ENCODE results near the gene SEC14L1.

SEC14L1 gene

GRCh38 chr17:77231076-77231871 lies 90.5 kb downstream of the SEC14L1 start:
- in situ Hi-C loops (cut with HindIII; ENCODE audit: low sequenced_read_pairs): no loop called here

GRCh38 chr17:77233127-77233526 lies 92.4 kb downstream of the SEC14L1 start:
- in situ Hi-C loops (cut with HindIII; ENCODE audit: low sequenced_read_pairs): no loop called here

DNA sequence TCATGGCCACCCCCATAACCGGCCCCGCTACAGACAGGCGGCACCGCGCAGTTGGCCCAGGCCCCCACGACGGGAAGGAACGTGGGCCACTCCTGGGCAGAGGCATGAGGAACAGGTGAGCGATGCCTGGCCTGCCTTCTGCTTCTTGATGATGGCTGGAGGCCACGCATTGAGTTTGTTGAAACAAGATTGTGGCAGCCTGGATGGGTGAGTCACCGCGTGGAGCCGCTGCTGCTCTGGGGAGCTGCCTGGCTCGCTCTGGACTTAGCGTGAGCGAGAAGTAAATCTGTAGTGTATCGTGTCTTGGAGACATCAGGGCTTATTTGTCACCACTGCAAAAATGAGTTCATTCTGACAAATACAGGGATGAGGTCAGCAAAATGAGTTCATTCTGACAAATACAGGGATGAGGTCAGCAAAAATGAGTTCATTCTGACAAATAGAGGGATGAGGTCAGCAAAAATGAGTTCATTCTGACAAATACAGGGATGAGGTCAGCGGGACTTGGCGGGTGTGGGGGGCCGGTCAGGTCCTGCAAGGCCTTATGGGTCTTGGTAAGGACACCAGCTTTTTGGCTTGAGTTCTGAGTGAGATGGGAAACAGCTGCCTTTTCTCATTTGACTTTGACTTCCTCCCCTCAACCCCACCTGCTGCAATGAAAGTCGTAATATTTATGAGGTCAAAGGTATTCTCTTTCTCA lies 93.0 kb downstream of the SEC14L1 start:
- in situ Hi-C loops (cut with HindIII; ENCODE audit: low sequenced_read_pairs): no loop called here

- in situ Hi-C loops (cut with HindIII; ENCODE audit: low sequenced_read_pairs): no loop called here
Observed at GRCh38 chr17:77234695-77235094, 93.9 kb downstream of the SEC14L1 start.

DNA sequence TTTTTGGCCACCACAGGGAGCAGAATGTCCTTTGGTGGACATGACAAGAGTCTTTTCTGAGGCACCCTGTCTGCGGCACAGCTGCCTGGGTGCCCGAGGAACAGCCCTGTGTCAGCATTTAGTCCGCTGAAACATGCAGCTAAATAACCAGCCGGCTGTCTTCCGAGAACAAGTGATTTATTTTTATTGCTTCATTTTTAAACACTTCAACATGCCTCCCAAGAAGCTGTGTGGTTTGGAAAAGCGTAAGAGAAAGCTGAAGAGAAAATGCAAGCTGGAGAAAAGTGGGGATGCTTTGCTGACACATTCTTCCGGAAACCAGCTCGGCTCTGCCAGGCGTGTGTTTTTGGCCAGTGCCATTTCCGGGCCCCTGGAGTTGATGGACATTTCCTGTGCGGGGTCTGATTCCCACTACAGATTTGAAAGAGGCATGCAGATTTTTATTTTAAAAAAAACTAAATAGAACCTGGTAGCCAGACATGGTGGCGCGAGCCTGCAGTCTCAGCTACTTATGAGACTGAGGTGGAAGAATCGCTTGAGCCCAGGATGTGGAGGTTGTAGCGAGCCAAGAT lies 94.7 kb downstream of the SEC14L1 start:
- in situ Hi-C loops (cut with HindIII; ENCODE audit: low sequenced_read_pairs): no loop called here

DNA sequence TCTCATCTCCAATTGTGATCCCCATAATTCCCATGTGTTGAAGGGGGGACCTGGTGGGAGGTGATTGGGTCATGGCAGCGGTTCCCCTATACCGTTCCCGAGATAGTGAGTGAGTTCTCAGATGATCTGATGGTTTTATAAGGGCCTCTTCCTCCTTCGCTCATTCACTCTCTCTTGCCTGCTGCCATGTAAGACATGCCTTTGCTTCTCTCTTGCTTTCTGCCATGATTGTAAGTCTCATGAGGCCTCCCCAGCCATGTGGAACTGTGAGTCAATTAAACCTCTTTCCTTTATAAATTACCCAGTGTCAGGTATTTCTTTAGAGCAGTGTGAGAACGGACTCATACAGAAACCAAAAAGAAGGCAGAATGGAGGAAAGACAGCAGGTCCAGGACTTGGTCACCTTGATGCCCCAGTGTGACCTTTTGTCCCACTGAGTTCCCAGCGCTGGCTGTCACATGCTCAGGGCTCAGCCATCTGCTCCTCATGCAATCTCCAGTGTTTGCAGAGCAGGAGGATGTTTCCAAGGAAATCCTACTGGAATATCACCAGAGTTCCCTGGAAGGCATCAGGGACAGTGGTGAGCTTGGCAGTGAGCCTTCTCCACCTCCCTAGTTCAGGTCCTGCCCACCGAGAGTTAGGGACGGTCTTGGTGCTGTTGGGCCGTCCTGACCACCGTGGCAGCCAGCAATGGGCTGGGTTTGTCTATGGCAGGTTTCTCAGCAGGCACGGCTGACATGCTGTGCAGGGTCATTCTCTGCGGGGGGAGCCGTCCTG lies 96.7 kb downstream of the SEC14L1 start:
- in situ Hi-C loops (cut with HindIII; ENCODE audit: low sequenced_read_pairs): no loop called here

DNA sequence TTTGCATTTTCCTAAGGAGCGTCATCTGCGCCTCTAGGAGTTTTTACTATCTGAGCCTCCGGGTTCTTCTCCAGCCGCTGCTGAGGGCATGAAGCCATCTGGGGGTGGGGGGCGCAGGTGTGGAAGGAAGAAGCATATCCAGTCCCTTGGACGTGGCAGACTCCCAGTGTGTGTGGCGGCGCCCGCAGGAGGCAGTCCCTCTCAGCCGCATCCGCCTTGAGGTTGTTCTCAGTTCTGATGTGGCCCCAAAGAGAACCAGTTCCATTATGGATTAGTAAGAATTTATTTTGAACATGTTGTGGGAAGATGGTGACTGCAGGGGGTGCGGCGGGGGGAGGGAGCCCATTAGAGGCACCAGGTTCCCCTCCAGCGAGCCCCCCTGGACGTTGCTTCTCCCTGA lies 100.2 kb downstream of the SEC14L1 start:
- in situ Hi-C loops (cut with HindIII; ENCODE audit: low sequenced_read_pairs): no loop called here

- in situ Hi-C loops (cut with HindIII; ENCODE audit: low sequenced_read_pairs): no loop called here
Observed at GRCh38 chr17:77242118-77242851, 101.5 kb downstream of the SEC14L1 start.

DNA sequence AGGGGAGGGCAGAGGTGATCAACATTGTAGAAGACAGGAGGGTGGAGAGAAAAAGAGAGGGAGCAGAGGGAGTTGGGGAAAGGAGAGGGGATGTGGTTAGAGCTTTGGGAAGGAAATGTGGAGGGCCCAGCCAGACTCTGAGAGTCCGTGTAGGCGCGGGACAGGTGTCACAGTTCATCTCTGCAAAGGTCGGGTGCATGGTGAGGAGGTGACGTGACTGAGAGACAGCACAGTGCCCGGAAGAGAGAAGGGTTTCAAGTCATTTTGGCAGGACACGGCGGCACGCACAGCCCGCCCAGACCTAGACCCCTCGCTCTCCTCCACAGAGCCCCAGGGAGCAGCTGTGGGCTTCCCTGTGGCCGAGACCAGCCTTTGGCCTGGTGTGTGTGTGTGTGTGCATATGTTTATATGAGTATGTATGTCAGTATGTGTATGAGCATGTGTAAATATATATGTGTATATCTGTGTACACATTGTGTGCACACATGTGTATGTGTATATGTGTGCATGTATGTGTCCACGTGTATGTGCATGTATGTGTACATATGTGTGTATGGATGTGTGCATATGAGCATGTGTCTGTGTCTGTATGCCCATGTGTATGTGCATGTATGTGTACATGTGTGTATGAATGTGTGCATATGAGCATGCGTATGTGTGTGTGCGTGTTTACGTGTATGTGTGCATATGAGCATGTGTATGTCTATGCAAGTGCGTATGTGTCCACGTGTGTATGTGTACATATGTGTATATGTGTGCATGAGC lies 104.6 kb downstream of the SEC14L1 start:
- in situ Hi-C loops (cut with HindIII; ENCODE audit: low sequenced_read_pairs): no loop called here

DNA sequence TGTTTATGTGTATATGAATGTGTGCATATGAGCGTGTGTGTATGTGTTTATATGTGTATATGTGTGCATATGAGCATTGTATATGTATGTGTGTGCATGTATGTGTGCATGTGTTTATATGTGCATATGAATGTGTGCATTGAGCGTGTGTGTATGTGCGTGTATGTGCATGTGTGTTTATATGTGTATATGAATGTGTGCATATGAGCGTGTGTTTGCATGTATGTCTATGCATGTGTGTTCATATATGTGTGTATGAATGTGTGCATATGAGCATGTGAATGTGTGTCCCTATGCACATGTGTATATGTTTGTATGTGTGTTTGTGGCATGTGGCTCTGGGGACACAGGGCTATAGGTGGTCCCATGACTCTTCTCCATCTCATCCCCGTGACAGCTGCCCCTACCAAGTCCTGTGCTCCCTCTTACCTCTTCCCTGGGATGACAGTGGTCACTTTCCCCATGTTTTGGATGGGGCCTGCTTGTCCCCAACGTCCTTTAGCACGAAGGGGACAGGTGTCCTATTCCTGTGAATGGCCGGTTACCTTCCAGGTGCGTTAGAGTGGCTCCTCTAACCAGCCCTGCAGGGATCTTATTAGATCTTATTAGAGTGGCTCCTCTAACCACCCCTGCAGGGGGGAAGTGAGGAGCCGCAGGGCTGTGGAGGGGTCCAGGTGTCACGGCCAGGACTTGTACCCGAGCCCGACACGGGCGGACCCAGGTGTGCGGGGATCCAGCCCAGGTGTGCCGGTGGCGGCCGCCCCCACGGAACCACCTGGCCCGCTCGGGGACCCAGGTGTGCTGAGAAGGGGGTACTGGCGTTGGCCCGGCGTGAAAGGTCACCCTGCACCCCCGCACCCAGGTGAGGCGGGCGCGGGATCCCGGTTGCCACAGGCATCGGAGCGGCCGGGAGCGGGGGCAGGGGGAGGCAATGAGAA lies 105.6 kb downstream of the SEC14L1 start:
- in situ Hi-C loops (cut with HindIII; ENCODE audit: low sequenced_read_pairs): no loop called here

DNA sequence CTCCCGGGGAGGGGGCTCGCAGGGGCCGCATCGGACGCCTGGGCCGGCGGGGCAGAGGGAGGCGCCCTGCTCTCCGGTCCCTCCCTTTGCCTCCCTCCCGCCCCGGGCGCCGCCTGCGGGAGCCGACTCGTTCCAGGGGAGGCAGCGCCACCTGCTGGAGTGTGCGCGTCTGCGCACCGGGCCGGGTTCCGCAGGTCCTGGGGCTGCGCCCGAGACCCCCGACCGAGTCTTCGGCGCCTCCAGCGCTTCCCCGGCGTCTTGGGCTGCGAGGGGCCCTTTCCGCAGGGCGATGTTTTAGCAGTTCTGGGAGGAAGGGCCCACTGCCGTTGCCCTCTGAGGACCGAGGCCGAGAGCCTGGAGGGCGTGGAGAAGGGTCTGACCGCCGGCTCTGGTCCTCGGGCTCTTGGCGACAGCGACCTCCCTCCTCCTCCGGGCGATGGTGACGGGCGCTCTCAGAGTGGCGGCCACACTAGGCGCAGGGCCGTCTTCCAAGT lies 106.3 kb downstream of the SEC14L1 start:
- in situ Hi-C loops (cut with HindIII; ENCODE audit: low sequenced_read_pairs): no loop called here

GRCh38 chr17:77247609-77248008 lies 106.8 kb downstream of the SEC14L1 start:
- in situ Hi-C loops (cut with HindIII; ENCODE audit: low sequenced_read_pairs): no loop called here

- in situ Hi-C loops (cut with HindIII; ENCODE audit: low sequenced_read_pairs): no loop called here
Observed at GRCh38 chr17:77248216-77249114, 107.7 kb downstream of the SEC14L1 start.

- in situ Hi-C loops (cut with HindIII; ENCODE audit: low sequenced_read_pairs): loop anchor here (5.0 kb wide), 1 partner anchor 174 kb away; no protein-coding TSS in a partner anchor
Observed at GRCh38 chr17:77251622-77252183, 110.9 kb downstream of the SEC14L1 start.

GRCh38 chr17:77252306-77252705 lies 111.5 kb downstream of the SEC14L1 start:
- in situ Hi-C loops (cut with HindIII; ENCODE audit: low sequenced_read_pairs): loop anchor here (5.0 kb wide), 1 partner anchor 175 kb away; no protein-coding TSS in a partner anchor

DNA sequence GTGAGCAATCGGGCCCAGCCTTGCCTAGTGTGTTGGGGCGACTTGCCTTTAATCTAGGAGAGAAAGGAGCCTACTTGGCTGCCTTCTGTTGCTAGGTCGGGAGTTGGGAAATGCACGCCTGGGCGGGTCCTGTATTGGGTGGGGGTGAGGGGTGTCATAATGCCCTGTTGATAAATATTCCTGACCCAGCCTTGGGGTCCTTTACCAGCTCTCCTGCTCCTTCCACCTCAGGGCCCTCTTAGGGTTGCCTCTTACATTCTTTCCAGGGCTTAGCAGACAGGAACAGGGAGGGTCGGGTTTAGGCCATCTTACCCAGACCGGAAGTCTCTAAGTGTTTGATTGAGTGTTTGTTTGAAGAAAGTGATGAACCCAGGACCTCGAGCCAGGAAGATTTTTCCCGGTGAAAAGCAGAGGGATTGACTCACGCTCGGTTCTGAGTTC lies 112.9 kb downstream of the SEC14L1 start:
- in situ Hi-C loops (cut with HindIII; ENCODE audit: low sequenced_read_pairs): loop anchor here (5.0 kb wide), 1 partner anchor 176 kb away; no protein-coding TSS in a partner anchor

Measured in endothelial cell of hepatic sinusoid (primary cell).